Lower leg skin (tissue), 3 donors: ENCODE results near the gene ABHD17C.

ENCODE experiments used
- CTCF ChIP-seq, 3 donors: fragments of 450-650 bp; IDR thresholded peaks; one replicate each; pipeline ENCODE4 v1.5.1; 2016; ENCODE audit warnings: antibody characterized with exemption in 3 of 3, mild to moderate bottlenecking in 3 of 3, moderate library complexity in 2 of 3
- POLR2A ChIP-seq, 2 donors: fragments of 450-650 bp; IDR thresholded peaks; one replicate each; pipeline ENCODE4 v1.6.1; 2016 to 2017; ENCODE audit warnings: antibody characterized with exemption in 2 of 2, mild to moderate bottlenecking in 1 of 2, moderate library complexity in 1 of 2

- no peak for TF ChIP-seq CTCF (IDR thresholded peaks at IDR 0.05)
- TF ChIP-seq POLR2A (IDR thresholded peaks at IDR 0.05): no peak
Observed at GRCh38 chr15:80706161-80706560, 11.1 kb downstream of the ABHD17C start.
